Measurements from ENCODE around the gene CSRP3.

DNA sequence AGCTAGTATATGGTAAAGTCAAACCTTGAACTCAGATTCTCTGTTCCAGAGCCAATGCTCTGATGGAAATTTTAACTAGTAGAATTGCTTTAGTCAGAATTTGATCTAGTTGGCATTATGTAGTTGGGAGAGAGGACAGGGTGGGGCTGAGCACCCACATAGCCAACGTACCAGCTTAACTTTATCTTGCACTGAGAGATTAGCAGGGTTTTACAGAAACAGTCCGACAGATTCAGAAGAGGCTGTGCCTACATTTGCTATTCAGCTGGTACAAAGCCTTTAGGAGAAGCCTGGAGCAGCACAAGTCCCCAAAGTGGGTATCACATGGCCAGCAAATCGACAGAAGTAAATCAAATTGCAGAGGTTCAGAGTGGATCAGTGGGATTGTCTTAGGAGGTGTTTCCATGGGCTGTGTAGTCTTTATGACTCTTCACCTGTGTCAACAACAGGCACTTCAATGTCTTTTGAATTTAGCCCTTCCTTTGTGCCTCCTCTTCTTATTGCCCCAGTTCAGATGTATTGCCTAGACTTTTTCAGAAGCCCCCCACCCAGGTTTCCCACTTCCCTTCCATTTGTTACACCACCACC, 7.3 kb upstream of the CSRP3 start:
- TF ChIP-seq, protein P1, sequence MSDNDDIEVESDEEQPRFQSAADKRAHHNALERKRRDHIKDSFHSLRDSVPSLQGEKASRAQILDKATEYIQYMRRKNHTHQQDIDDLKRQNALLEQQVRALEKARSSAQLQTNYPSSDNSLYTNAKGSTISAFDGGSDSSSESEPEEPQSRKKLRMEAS (IDR thresholded peaks at IDR 0.05; ENCODE audit: insufficient read depth, insufficient read length), result no peak
- TF ChIP-seq POLR2A (IDR thresholded peaks at IDR 0.05; ENCODE audit: low read depth, low read length), result no peak
- TF ChIP-seq POLR2AphosphoS5 (IDR thresholded peaks at IDR 0.05; ENCODE audit: insufficient read depth, low read depth, low read length), result no peak
- TF ChIP-seq EZH2 (IDR thresholded peaks at IDR 0.05; ENCODE audit: borderline replicate concordance, low read depth, low read length, severe bottlenecking), result no peak

Data from endothelial cell of umbilical vein (primary cell).